PC-3 (cell line): ENCODE results near the gene ALOX12B. TPM values are rescaled to one million over a fixed set of nuclear protein-coding genes. Genes with fewer than 3 reads are reported as not detected.
A peak's percentile ranks its signal among the peaks of the same experiment; 100 is the strongest.

ENCODE experiments used
- ATAC-seq: fragments of 200-7000 bp; cut with Tn5 transposase; 2 replicates; pipeline ENCODE4 v1.9.1; 2020; ENCODE audit warnings: mild to moderate bottlenecking, moderate library complexity
- BruUV-seq: library from RNA; stranded (reverse); fragments of 400-500 nt; replicated peaks from 2 replicates; lab custom pipeline; 2021; lab: Mats Ljungman, UMichigan
- CTCF ChIA-PET: fragments of 300-600 bp; sonication (Branson Sonifier 250); formaldehyde crosslinking; loops from one replicate; lab custom pipeline; 2022; ENCODE audit warnings: antibody characterized with exemption; lab: Charles Lee
- POLR2A ChIA-PET: fragments of 300-600 bp; sonication (Branson Sonifier 250); formaldehyde crosslinking; loops from one replicate; lab custom pipeline; 2022; ENCODE audit warnings: antibody characterized with exemption; ENCODE audit not compliant: unreplicated experiment; lab: Charles Lee
- DNase-seq: peaks from one replicate; pipeline ENCODE4 v3.0.0-alpha.2; 2015
- H2AFZ ChIP-seq: fragments of 300-600 bp; sonication (generic); 2 replicates; pipeline ENCODE4 v1.6.0; 2016; ENCODE audit warnings: antibody characterized with exemption, low read length
- H3F3A ChIP-seq: fragments of 300-600 bp; sonication (generic); one replicate; pipeline ENCODE4 v1.6.0; 2017; ENCODE audit warnings: antibody characterized with exemption, low read length, control low read depth, mild to moderate bottlenecking; ENCODE audit not compliant: unreplicated experiment
- H3K27ac ChIP-seq: fragments of 300-600 bp; sonication (generic); 2 replicates; pipeline ENCODE4 v1.5.1; 2016; ENCODE audit warnings: mild to moderate bottlenecking, low read length
- H3K27me3 ChIP-seq: fragments of 300-600 bp; sonication (generic); 2 replicates; pipeline ENCODE4 v1.6.1; 2016; ENCODE audit warnings: low read length, mixed read lengths
- H3K36me3 ChIP-seq: fragments of 300-600 bp; sonication (generic); 2 replicates; pipeline ENCODE4 v1.6.1; 2016; ENCODE audit warnings: low read depth, mixed run types, low read length, mixed read lengths
- H3K4me1 ChIP-seq: fragments of 300-600 bp; sonication (generic); 2 replicates; pipeline ENCODE4 v1.5.1; 2016; ENCODE audit warnings: low read length; ENCODE audit not compliant: insufficient read depth
- H3K4me2 ChIP-seq: fragments of 300-600 bp; sonication (generic); 2 replicates; pipeline ENCODE4 v1.6.0; 2016; ENCODE audit warnings: low read length
- H3K4me3 ChIP-seq: fragments of 300-600 bp; sonication (generic); 2 replicates; pipeline ENCODE4 v1.5.1; 2016; ENCODE audit warnings: mild to moderate bottlenecking, low read length, mixed read lengths
- H3K79me2 ChIP-seq: fragments of 300-600 bp; sonication (generic); 2 replicates; pipeline ENCODE4 v1.6.1; 2017; ENCODE audit warnings: low read length, mixed read lengths
- H3K9ac ChIP-seq: fragments of 300-600 bp; sonication (generic); 2 replicates; pipeline ENCODE4 v1.6.0; 2016; ENCODE audit warnings: mild to moderate bottlenecking, low read length
- H3K9me2 ChIP-seq: fragments of 300-600 bp; sonication (generic); replicated peaks from 2 replicates; pipeline ENCODE4 v1.6.1; 2016; ENCODE audit warnings: mixed run types, low read length, mixed read lengths
- H3K9me3 ChIP-seq: fragments of 300-600 bp; sonication (generic); 2 replicates; pipeline ENCODE4 v1.6.1; 2016; ENCODE audit warnings: low read length, mixed read lengths
- H4K20me1 ChIP-seq: fragments of 300-600 bp; sonication (generic); 2 replicates; pipeline ENCODE4 v1.6.1; 2016; ENCODE audit warnings: low read length, mixed read lengths
- EZH2 ChIP-seq: fragments of 300-600 bp; sonication (generic); IDR thresholded peaks from one replicate; pipeline ENCODE4 v1.6.1; 2017; ENCODE audit warnings: antibody characterized with exemption, mild to moderate bottlenecking, low read length; ENCODE audit not compliant: unreplicated experiment
- intact Hi-C: fragments of 100-400 bp; cut with micrococcal nuclease; formaldehyde crosslinking; loops from 2 replicates; pipeline ENCODE4 v1.9.0; 2023
- total RNA-seq: library from RNA; depleted of rRNA; stranded (reverse); fragments of >200 nt; gene quantifications from 2 replicates; pipeline ENCODE4 v1.2.3, GENCODE V29; 2014
- TF ChIP-seq, protein P1 (sequence below): fragments of 300-600 bp; sonication (generic); conservative IDR thresholded peaks from 2 replicates; pipeline ENCODE4 v1.5.1; 2017; ENCODE audit warnings: antibody characterized with exemption, low read depth, mild to moderate bottlenecking, low read length

ALOX12B gene
- total RNA-seq, 1 experiment from 2014 or later, result 0.55 TPM

DNA sequence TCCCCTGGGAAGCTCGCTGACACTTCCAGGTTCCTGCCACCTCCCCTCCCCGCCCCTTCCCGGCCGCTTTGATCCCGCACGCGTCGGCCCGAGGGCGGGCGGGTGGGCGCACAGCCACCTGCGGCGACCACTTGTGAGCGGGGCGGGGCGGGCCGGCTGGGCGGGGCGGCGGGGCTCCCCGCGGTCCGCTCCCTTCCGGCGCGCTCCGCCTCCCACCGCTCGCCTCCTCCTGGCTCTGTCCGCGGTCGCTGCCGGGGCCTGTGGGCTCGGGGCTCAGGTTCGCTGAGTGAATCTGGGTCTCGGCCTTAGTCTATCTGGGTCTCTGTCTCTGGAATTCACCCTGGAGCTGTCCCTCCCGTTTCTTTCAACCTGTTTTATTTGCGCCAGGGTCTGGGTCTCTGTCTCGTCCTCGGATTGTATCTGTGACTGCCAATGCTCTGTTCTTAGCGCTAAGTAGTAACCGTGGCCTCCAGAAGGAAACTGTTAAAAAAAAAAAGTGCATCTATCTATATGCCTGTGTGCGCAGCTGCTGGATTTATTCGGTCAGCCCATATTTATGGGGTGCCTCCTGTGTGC lies 39.1 kb upstream of the ALOX12B start:
- Histone ChIP-seq H3K4me1 (peaks cover 7% of the 10 kb centered on the region; the same call in 1 of the 2 replicates), H3K9me3 (no peaks in the 10 kb centered on the region), H3K79me2 (no peaks in the 10 kb centered on the region), H3K9ac (peak overlapping the region; percentile 49), H3K36me3 (no peaks in the 10 kb centered on the region), H3K27me3 (no peaks in the 10 kb centered on the region), H4K20me1 (no peaks in the 10 kb centered on the region), H2AFZ (peak overlapping the region; percentile 100), H3F3A (peaks cover 4% of the 10 kb centered on the region), H3K9me2 (no peaks in the 10 kb centered on the region), H3K4me3 (peak overlapping the region; percentile 91), H3K27ac (no peak overlapping the region), H3K4me2 (peak overlapping the region; percentile 96)
- peak; percentile 32 for ATAC-seq
- ChIA-PET POLR2A (no interaction called here), CTCF (interaction anchor here (0.7 kb wide), 1 partner anchor 69 kb away, joined by 4 read pairs; no protein-coding TSS in a partner anchor)
- DNase-seq, result peak; percentile 37
- intact Hi-C loops, result no loop called here
- no TSS peak for BruUV-seq
- TF ChIP-seq EZH2, result no peak
- TF ChIP-seq, protein P1, sequence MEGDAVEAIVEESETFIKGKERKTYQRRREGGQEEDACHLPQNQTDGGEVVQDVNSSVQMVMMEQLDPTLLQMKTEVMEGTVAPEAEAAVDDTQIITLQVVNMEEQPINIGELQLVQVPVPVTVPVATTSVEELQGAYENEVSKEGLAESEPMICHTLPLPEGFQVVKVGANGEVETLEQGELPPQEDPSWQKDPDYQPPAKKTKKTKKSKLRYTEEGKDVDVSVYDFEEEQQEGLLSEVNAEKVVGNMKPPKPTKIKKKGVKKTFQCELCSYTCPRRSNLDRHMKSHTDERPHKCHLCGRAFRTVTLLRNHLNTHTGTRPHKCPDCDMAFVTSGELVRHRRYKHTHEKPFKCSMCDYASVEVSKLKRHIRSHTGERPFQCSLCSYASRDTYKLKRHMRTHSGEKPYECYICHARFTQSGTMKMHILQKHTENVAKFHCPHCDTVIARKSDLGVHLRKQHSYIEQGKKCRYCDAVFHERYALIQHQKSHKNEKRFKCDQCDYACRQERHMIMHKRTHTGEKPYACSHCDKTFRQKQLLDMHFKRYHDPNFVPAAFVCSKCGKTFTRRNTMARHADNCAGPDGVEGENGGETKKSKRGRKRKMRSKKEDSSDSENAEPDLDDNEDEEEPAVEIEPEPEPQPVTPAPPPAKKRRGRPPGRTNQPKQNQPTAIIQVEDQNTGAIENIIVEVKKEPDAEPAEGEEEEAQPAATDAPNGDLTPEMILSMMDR, result no peak

DNA sequence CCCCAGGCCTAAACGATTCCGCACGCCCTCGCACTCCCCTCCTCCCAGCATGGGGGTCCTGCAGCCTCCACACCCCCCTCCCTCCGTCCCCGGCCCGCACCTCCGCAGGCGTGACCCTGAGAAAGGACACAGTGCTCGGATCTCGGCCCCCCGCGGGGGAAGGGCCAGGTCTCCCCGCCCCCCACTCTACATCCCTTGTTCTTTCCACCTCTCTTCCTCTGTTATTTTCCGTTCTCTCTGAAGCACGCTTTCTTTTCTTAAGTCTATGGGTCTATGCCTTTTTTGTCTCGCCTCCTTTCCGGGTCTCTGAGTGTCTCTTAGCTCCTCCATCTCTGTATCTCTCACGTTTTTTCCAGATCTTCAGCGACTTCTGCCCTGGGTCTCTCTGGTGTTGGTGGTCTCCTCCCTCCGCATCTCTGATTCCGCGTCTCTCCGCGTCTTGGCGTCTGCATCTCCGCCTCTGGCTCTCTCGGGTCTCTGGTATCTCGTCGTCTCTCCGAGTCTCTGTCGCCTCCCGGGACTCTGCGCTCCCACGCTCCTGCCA lies 38.5 kb upstream of the ALOX12B start:
- Histone ChIP-seq H4K20me1 (no peaks in the 10 kb centered on the region), H3K36me3 (no peaks in the 10 kb centered on the region), H3K79me2 (no peaks in the 10 kb centered on the region), H3F3A (peaks cover 4% of the 10 kb centered on the region), H3K9me3 (no peaks in the 10 kb centered on the region), H3K27ac (no peak overlapping the region), H3K27me3 (no peaks in the 10 kb centered on the region), H3K4me1 (peaks cover 9% of the 10 kb centered on the region; the same call in 1 of the 2 replicates), H3K9me2 (no peaks in the 10 kb centered on the region), H2AFZ (peak overlapping the region; percentile 100), H3K9ac (peak overlapping the region; percentile 22; the same call in 1 of the 2 replicates), H3K4me3 (peak overlapping the region; percentile 91), H3K4me2 (peak overlapping the region; percentile 96)
- ChIA-PET POLR2A (no interaction called here), CTCF (interaction anchor here (0.6 kb wide), 1 partner anchor 170 kb away, joined by 3 read pairs; no protein-coding TSS in a partner anchor)
- BruUV-seq, result no TSS peak
- peak; percentile 22 for DNase-seq
- ATAC-seq, result peak; percentile 3; the same call in 1 of the 2 replicates
- intact Hi-C loops, result loop anchor here (1.0 kb wide), 1 partner anchor 12 kb away; no protein-coding TSS in a partner anchor
- TF ChIP-seq, protein P1, result no peak
